Measurements from ENCODE around the gene TWNK.

Gene TWNK

GRCh38 chr10:100986952-100987684 lies at the start of gene TWNK, which contains the start of gene MRPL43:
TSS of gene TWNK (plus strand) at chr10:100987543. CDS start at chr10:100988211, 668 bp downstream.
TSS of gene MRPL43 (minus strand) at chr10:100987497. CDS start at chr10:100987443, 54 bp downstream.
- TF ChIP-seq CTCF (conservative IDR thresholded peaks at IDR 0.05), result no peak
- TF ChIP-seq ZFX (IDR thresholded peaks at IDR 0.05), result peak; percentile 43
- peak within 1 kb of the TSS; percentile 86 for H3K27ac ChIP-seq

- no peak for TF ChIP-seq CTCF (conservative IDR thresholded peaks at IDR 0.05)
- no peak for TF ChIP-seq ZFX (IDR thresholded peaks at IDR 0.05)
- H3K27ac ChIP-seq, result no peak overlapping the region
These were observed 47.5 kb upstream of the TWNK start for GRCh38 chr10:100939763-100940344.

- TF ChIP-seq CTCF (conservative IDR thresholded peaks at IDR 0.05), result no peak
- no peak for TF ChIP-seq ZFX (IDR thresholded peaks at IDR 0.05)
- no peak overlapping the region for H3K27ac ChIP-seq
These were observed 45.1 kb upstream of the TWNK start for GRCh38 chr10:100942229-100942628.

DNA sequence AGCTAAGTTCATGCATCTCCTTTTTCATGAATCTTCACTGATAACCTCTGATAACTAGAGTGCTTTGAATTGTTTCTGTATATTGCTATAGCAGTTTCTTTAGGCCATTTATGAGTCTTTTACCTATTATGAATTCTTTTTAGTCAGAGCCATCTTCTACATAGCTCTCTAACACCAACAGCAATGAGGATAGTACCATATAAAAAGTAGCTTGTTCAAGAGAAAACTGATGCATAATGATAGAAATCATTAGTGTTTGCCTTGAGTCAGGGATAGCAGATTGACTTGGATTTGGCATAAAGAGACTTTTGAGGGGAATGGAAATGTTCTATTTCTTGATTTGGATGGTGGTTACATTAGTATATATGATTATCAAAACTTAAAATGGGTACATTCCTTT lies 43.8 kb upstream of the TWNK start:
- TF ChIP-seq CTCF (conservative IDR thresholded peaks at IDR 0.05) (no peak), ZFX (IDR thresholded peaks at IDR 0.05) (no peak)
- no peak overlapping the region for H3K27ac ChIP-seq

DNA sequence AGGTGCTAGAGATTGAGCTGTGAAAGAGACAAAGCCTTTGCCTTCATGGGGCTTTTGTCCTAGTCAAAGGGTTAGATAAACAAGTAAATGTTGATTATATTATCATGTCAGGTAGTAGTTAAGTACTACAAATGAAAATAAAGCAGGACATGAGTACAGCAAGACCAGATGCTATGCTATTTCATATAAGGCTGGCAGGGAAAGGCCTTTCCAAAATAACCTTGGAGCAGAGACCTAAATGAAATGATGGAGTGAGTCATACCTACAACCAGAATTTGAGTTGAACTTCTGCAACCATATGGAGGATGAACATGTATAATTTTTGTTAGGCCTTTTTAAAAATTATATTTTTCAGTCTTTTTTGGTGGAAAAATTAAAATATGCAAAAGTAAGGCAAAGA lies 41.6 kb upstream of the TWNK start:
- no peak overlapping the region for H3K27ac ChIP-seq
- TF ChIP-seq CTCF (conservative IDR thresholded peaks at IDR 0.05), result no peak
- no peak for TF ChIP-seq ZFX (IDR thresholded peaks at IDR 0.05)

DNA sequence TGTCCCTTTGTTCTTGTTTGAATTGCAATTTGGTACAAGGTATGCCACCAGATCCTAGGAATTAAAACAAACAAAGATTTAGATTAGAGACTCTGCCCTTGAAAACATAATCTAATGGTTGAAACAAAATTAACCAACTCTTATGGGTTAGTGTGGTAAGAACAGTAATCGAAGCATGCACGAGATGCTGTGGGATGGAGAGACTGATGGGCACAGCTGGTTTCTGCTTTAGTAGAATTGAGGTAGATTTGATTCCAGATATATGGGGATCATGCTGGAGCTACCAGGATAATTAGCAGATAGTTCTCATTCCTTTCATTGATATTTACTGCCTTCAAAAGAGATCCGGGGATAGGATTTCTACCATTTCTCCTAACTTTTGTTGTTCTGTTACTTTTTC lies 38.4 kb upstream of the TWNK start:
- TF ChIP-seq CTCF (conservative IDR thresholded peaks at IDR 0.05) (no peak), ZFX (IDR thresholded peaks at IDR 0.05) (no peak)
- no peak overlapping the region for H3K27ac ChIP-seq

DNA sequence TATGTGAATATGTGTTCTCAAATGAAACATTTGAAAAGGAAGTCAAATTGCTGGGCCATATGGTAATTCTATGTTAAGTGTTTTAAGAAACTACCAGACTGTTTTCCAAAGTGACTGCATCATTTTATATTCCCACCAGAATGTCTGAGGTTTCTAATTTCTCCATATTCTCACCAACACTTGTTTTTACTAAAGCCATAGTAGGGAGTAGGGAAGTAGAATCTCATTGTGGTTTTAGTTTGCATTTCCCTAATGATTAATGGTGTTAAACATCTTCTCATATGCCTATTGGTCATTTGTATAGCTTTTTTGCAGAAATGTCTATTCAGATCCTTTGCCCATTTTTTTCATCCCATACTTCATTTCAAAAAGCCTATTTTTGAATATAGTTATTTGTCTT lies 27.1 kb upstream of the TWNK start:
- no peak overlapping the region for H3K27ac ChIP-seq
- TF ChIP-seq ZFX (IDR thresholded peaks at IDR 0.05) (no peak), CTCF (conservative IDR thresholded peaks at IDR 0.05) (no peak)
